Endothelial cell of umbilical vein (primary cell): Measurements from ENCODE around the gene ELP6. TPM values are rescaled to one million over a fixed set of nuclear protein-coding genes. Genes with fewer than 3 reads are reported as not detected.
A peak's percentile ranks its signal among the peaks of the same experiment; 100 is the strongest.

Source experiments
- BruUV-seq: library from RNA; stranded (reverse); fragments of 400-500 nt; replicated peaks from 2 replicates; lab custom pipeline; 2021; lab: Mats Ljungman, UMichigan
- CTCF ChIA-PET: fragments of 300-600, 350-600 bp; sonication (Branson Sonifier 250); formaldehyde crosslinking; loops from one replicate; lab custom pipeline; 2021; ENCODE audit warnings: antibody characterized with exemption, inconsistent platforms; lab: Charles Lee
- POLR2A ChIA-PET: fragments of 300-600, 350-600 bp; sonication (Branson Sonifier 250); formaldehyde crosslinking; loops from one replicate; lab custom pipeline; 2021; ENCODE audit warnings: antibody characterized with exemption, inconsistent platforms; lab: Charles Lee
- DNase-seq: peaks from one replicate; pipeline ENCODE4 v3.0.0-alpha.2; 2011; ENCODE audit warnings: low read depth, low spot score
- FAIRE-seq: peaks from 2 replicates; lab custom pipeline; 2011; peaks lifted over from hg19 to GRCh38; lab: Jason Lieb, UNC
- H2AFZ ChIP-seq: 2 replicates; pipeline ENCODE4 v1.6.0; 2012; ENCODE audit warnings: low read depth, low read length, control low read depth, inconsistent platforms
- H3K27ac ChIP-seq: 2 replicates; pipeline ENCODE4 v1.5.1; 2011; ENCODE audit warnings: low read depth, mild to moderate bottlenecking, control low read depth, low read length, moderate library complexity; ENCODE audit not compliant: insufficient read depth
- H3K27me3 ChIP-seq, 2 experiments: 2 replicates each; pipeline versions ENCODE4 v1.6.0 to v1.6.1; 2011; ENCODE audit warnings: low read length in 2 of 2, mixed read lengths in 1 of 2; ENCODE audit not compliant: control insufficient read depth in 2 of 2, insufficient read depth in 2 of 2
- H3K36me3 ChIP-seq, 2 experiments: 2 replicates in 1 of 2; 3 replicates in 1 of 2; pipeline ENCODE4 v1.5.1; 2011; ENCODE audit warnings: low read length in 2 of 2, mild to moderate bottlenecking in 1 of 2, moderate library complexity in 1 of 2; ENCODE audit not compliant: control insufficient read depth in 2 of 2, insufficient read depth in 2 of 2; ENCODE audit errors: extremely low read depth in 1 of 2
- H3K4me1 ChIP-seq: 3 replicates; pipeline ENCODE4 v1.5.1; 2011; ENCODE audit warnings: mild to moderate bottlenecking, low read length; ENCODE audit not compliant: control insufficient read depth, insufficient read depth; ENCODE audit errors: extremely low read depth
- H3K4me2 ChIP-seq: 2 replicates; pipeline ENCODE4 v1.6.1; 2011; ENCODE audit warnings: low read length, control low read depth, mixed read lengths; ENCODE audit not compliant: insufficient read depth
- H3K4me3 ChIP-seq, 3 experiments: fragments of 200-600 bp in 1 of 3; sonication (generic), shearing (Covaris generic) in 1 of 3; replicated peaks in 1 of 3; 2 replicates each; pipeline ENCODE4 v1.5.1; 2011 to 2016; ENCODE audit warnings: control low read depth in 3 of 3, low read length in 3 of 3, mild to moderate bottlenecking in 2 of 3, inconsistent platforms in 1 of 3, low read depth in 1 of 3, moderate library complexity in 1 of 3; ENCODE audit not compliant: insufficient read depth in 1 of 3
- H3K79me2 ChIP-seq: 2 replicates; pipeline ENCODE4 v1.6.0; 2012; ENCODE audit warnings: low read length, inconsistent platforms; ENCODE audit not compliant: control insufficient read depth, insufficient read depth
- H3K9ac ChIP-seq: replicated peaks from 2 replicates; pipeline ENCODE3; 2011; ENCODE audit warnings: low read length, control low read depth; ENCODE audit not compliant: insufficient read depth; ENCODE audit errors: extremely low read depth
- H3K9me1 ChIP-seq: replicated peaks from 3 replicates; pipeline ENCODE4 v1.6.0; 2011; ENCODE audit warnings: mild to moderate bottlenecking, low read length; ENCODE audit not compliant: control insufficient read depth, insufficient read depth; ENCODE audit errors: extremely low read depth
- H3K9me3 ChIP-seq: replicated peaks from 2 replicates; pipeline ENCODE4 v1.5.1; 2012; ENCODE audit warnings: low read length, inconsistent platforms; ENCODE audit not compliant: control insufficient read depth, insufficient read depth
- H4K20me1 ChIP-seq: replicated peaks from 2 replicates; pipeline ENCODE3; 2011; ENCODE audit warnings: mild to moderate bottlenecking, low read length; ENCODE audit not compliant: control insufficient read depth, insufficient read depth; ENCODE audit errors: extremely low read depth
- EZH2 ChIP-seq: IDR thresholded peaks from 2 replicates; pipeline ENCODE4 v1.6.1; 2012; ENCODE audit warnings: borderline replicate concordance, low read depth, mild to moderate bottlenecking, moderate library complexity, low read length, inconsistent platforms; ENCODE audit not compliant: severe bottlenecking
- FOS ChIP-seq: IDR thresholded peaks from 2 replicates; pipeline ENCODE4 v1.6.1; 2011; ENCODE audit warnings: mild to moderate bottlenecking, low read length, moderate library complexity, borderline replicate concordance; ENCODE audit not compliant: insufficient read depth
- GATA2 ChIP-seq: IDR thresholded peaks from 2 replicates; pipeline ENCODE4 v1.7.0; 2011; ENCODE audit warnings: low read depth, mild to moderate bottlenecking, moderate library complexity, mixed read lengths, low read length; ENCODE audit not compliant: insufficient read length, insufficient read depth
- JUN ChIP-seq: IDR thresholded peaks from 2 replicates; pipeline ENCODE4 v1.6.1; 2011; ENCODE audit warnings: borderline replicate concordance, low read depth; ENCODE audit not compliant: insufficient read length, insufficient read depth
- MYC ChIP-seq: IDR thresholded peaks from one replicate; pipeline ENCODE4 v1.6.1; 2011; ENCODE audit warnings: mild to moderate bottlenecking, low read depth, low read length
- POLR2A ChIP-seq: IDR thresholded peaks from 2 replicates; pipeline ENCODE4 v1.6.1; 2012; ENCODE audit warnings: low read depth, mild to moderate bottlenecking, control low read depth, low read length
- POLR2AphosphoS5 ChIP-seq: IDR thresholded peaks from 2 replicates; pipeline ENCODE4 v1.6.1; 2012; ENCODE audit warnings: low read depth, mild to moderate bottlenecking, control low read depth, low read length, moderate library complexity; ENCODE audit not compliant: insufficient read depth
- dilution Hi-C: fragments of 300-500 bp; cut with MboI; formaldehyde crosslinking; loops from one replicate; pipeline ENCODE4 v1.15.0; 2019; ENCODE audit warnings: low sequenced_read_pairs; ENCODE audit not compliant: extremely low pct_ligation_motif_present
- intact Hi-C: fragments of 100-400 bp; cut with micrococcal nuclease; formaldehyde crosslinking; loops from one replicate; pipeline ENCODE4 v1.10.0; 2022
- polyA plus RNA-seq, 4 experiments: library from polyadenylated mRNA; depleted of rRNA in 3 of 4; stranded (reverse) in 3 of 4; unstranded in 1 of 4; fragments of >200 nt; gene quantifications; 2 replicates each; pipeline versions ENCODE4 v1.2.1 to v1.2.3, GENCODE V29; 2011 to 2012; ENCODE audit warnings: missing spikeins in 1 of 4
- total RNA-seq: library from RNA; stranded (reverse); gene quantifications from 2 replicates; pipeline ENCODE4 v1.2.3, GENCODE V29; 2021
- TF ChIP-seq, protein P1 (sequence below): IDR thresholded peaks from 2 replicates; pipeline ENCODE4 v1.6.1; 2011; ENCODE audit not compliant: insufficient read depth, insufficient read length
- TF ChIP-seq, protein P2 (sequence below), 2 donors: IDR thresholded peaks; 1 replicate in 1 of 2; 2 replicates in 1 of 2; pipeline ENCODE4 v1.5.1; 2011; ENCODE audit warnings: low read length in 2 of 2, mild to moderate bottlenecking in 2 of 2, moderate library complexity in 2 of 2, control low read depth in 1 of 2, inconsistent platforms in 1 of 2, low read depth in 1 of 2; ENCODE audit not compliant: insufficient read depth in 1 of 2; ENCODE audit errors: extremely low read depth in 1 of 2

The ELP6 gene
- total and polyA plus RNA-seq, 2 donors (not counting 3 experiments of a cell fraction or from before 2014, with no cell fraction given): 48.1 to 91.0 TPM

DNA sequence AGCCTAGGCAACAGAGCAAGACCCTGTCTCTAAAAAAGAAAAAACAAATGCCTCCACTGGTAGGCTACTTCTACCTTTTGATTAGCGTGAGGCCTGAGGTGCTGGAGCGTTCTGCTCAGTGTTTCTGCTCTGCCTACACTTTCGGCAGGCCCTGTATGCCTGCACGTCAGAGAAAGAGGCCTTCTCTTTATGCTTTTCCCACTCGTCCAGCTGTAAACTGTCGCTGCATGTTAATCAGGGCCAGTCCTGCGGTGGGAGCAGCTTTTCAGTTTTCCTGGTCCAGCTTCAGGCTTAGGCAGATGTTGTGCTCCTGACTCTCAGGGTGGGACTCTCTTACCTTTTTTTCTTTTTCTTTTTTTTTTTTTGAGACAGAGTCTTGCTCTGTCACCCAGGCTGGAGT is 39.9 kb upstream of the ELP6 start:
- Histone ChIP-seq H3K4me1 (no peaks in the 10 kb centered on the region), H3K79me2 (no peaks in the 10 kb centered on the region), H3K4me3 (no peak overlapping the region), H3K9ac (no peak overlapping the region), H3K9me1 (no peaks in the 10 kb centered on the region), H3K36me3 (no peaks in the 10 kb centered on the region), H3K4me2 (no peak overlapping the region), H3K27ac (no peak overlapping the region), H3K9me3 (no peaks in the 10 kb centered on the region), H3K27me3 (peaks cover 4 to 13% of the 10 kb centered on the region in 2 experiments), H4K20me1 (no peaks in the 10 kb centered on the region), H2AFZ (no peak overlapping the region)
- ChIA-PET POLR2A (no interaction called here), CTCF (interaction anchor here (2.9 kb wide), 1 partner anchor 31 kb away, joined by 7 read pairs; no protein-coding TSS in a partner anchor)
- dilution Hi-C loops (no loop called here), intact Hi-C loops (no loop called here)
- BruUV-seq: no TSS peak
- TF ChIP-seq, protein P1, sequence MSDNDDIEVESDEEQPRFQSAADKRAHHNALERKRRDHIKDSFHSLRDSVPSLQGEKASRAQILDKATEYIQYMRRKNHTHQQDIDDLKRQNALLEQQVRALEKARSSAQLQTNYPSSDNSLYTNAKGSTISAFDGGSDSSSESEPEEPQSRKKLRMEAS: no peak
- TF ChIP-seq GATA2: no peak
- FAIRE-seq: no peak
- DNase-seq: no peak

DNA sequence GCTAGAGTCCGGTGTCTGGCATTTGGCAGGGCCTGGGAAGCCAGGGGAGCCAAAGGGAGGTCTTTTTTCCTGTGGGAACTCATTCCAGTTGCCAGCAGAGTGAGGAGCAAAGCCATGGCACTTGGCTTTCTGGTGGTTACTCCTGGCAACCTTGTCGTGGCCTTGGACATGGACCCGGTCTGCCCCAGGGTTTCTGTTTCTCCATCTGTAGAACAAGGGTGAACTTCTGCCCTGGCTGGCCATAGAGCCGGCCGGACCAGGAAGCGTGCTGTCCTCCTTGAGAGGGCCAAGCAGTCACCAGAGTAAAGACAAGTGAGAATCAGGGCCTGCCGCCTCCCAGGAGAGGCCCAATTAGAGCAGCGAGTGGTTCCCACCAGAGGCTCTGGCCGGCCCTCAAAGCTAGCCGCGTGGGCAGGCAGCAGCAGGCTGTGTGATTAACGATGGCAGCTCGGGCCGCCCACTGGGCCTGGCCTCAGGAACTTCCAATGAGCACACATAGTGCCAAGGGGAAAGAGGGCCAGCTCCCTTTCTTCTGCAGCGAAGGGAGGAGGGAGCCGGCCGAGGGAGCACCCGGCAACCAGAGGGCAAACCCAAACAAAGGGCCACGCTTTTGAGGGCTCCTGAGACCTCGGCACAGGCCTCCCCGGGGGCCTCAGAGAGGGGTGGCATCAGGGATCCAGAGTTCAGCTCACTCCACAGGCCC is 29.1 kb upstream of the ELP6 start:
- Histone ChIP-seq H3K9me1 (no peaks in the 10 kb centered on the region), H3K4me2 (no peak overlapping the region), H3K27ac (no peak overlapping the region), H4K20me1 (no peaks in the 10 kb centered on the region), H3K9me3 (no peaks in the 10 kb centered on the region), H3K4me1 (no peaks in the 10 kb centered on the region), H3K27me3 (peaks cover 2 to 5% of the 10 kb centered on the region in 2 experiments), H3K9ac (no peak overlapping the region), H3K4me3 (no peak overlapping the region), H2AFZ (peak overlapping the region; percentile 49), H3K79me2 (no peaks in the 10 kb centered on the region), H3K36me3 (no peaks in the 10 kb centered on the region)
- POLR2A ChIA-PET: interaction anchor here (0.5 kb wide), 1 partner anchor 242 kb away, joined by 4 read pairs; no protein-coding TSS in a partner anchor
- TF ChIP-seq GATA2 (no peak), POLR2A (no peak), POLR2AphosphoS5 (no peak), MYC (no peak), EZH2 (no peak), FOS (no peak), JUN (no peak)
- TF ChIP-seq, protein P1: no peak
- TF ChIP-seq, protein P2, sequence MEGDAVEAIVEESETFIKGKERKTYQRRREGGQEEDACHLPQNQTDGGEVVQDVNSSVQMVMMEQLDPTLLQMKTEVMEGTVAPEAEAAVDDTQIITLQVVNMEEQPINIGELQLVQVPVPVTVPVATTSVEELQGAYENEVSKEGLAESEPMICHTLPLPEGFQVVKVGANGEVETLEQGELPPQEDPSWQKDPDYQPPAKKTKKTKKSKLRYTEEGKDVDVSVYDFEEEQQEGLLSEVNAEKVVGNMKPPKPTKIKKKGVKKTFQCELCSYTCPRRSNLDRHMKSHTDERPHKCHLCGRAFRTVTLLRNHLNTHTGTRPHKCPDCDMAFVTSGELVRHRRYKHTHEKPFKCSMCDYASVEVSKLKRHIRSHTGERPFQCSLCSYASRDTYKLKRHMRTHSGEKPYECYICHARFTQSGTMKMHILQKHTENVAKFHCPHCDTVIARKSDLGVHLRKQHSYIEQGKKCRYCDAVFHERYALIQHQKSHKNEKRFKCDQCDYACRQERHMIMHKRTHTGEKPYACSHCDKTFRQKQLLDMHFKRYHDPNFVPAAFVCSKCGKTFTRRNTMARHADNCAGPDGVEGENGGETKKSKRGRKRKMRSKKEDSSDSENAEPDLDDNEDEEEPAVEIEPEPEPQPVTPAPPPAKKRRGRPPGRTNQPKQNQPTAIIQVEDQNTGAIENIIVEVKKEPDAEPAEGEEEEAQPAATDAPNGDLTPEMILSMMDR (IDR thresholded peaks at IDR 0.05; ENCODE audit: extremely low read depth in 1 of 2, insufficient read depth in 1 of 2, low read depth in 1 of 2, low read length in 2 of 2): no peak
- DNase-seq (no peak), FAIRE-seq (no peak)
- intact Hi-C loops: no loop called here
- CTCF ChIA-PET: interaction anchor here (1.2 to 2.7 kb wide), 2 partner anchors 20 to 282 kb away, joined by 3 to 10 read pairs; no protein-coding TSS in a partner anchor
- BruUV-seq: no TSS peak
- dilution Hi-C loops: no loop called here
